IMR-90 (cell line): ENCODE data around the gene MIXL1. TPM values are rescaled to one million over a fixed set of nuclear protein-coding genes. Genes with fewer than 3 reads are reported as not detected.
A peak's percentile ranks its signal among the peaks of the same experiment; 100 is the strongest.

Experiments used
- ATAC-seq: fragments of 200-7000 bp; cut with Tn5 transposase; 2 replicates; pipeline ENCODE4 v1.9.1; 2020; ENCODE audit warnings: low read depth, mild to moderate bottlenecking, moderate library complexity
- BruUV-seq: library from RNA; stranded (reverse); fragments of 400-500 nt; replicated peaks from 2 replicates; lab custom pipeline; 2021; lab: Mats Ljungman, UMichigan
- CTCF ChIA-PET: fragments of 300-600 bp; formaldehyde crosslinking; extraction: SDS; loops from one replicate; lab custom pipeline; 2021; ENCODE audit warnings: antibody characterized with exemption; lab: Yijun Ruan, JAX
- POLR2A ChIA-PET: fragments of 300-600 bp; sonication (Branson Sonifier 250); formaldehyde crosslinking; loops from one replicate; lab custom pipeline; 2022; ENCODE audit warnings: antibody characterized with exemption; ENCODE audit not compliant: unreplicated experiment; lab: Charles Lee
- DNase-seq: peaks from one replicate; pipeline ENCODE4 v3.0.0; 2013
- H2AFZ ChIP-seq: replicated peaks from 2 replicates; pipeline ENCODE3; 2013; ENCODE audit warnings: low read length, mild to moderate bottlenecking; ENCODE audit not compliant: poor library complexity
- H2AK5ac ChIP-seq: 2 replicates; pipeline ENCODE4 v1.6.1; 2013; ENCODE audit warnings: low read depth, low read length, inconsistent platforms
- H2AK9ac ChIP-seq: replicated peaks from 2 replicates; pipeline ENCODE3; 2013; ENCODE audit warnings: mild to moderate bottlenecking, low read depth, low read length, moderate library complexity; ENCODE audit not compliant: poor library complexity
- H2BK120ac ChIP-seq: 2 replicates; pipeline ENCODE4 v1.6.1; 2013; ENCODE audit warnings: low read depth, low read length, inconsistent platforms
- H2BK15ac ChIP-seq: 3 replicates; pipeline ENCODE4 v1.6.1; 2013; ENCODE audit warnings: low read depth, low read length, inconsistent platforms
- H2BK20ac ChIP-seq: 2 replicates; pipeline ENCODE4 v1.6.1; 2013; ENCODE audit warnings: low read depth, mild to moderate bottlenecking, inconsistent platforms, low read length, moderate library complexity
- H2BK5ac ChIP-seq: 2 replicates; pipeline ENCODE4 v1.6.1; 2013; ENCODE audit warnings: mild to moderate bottlenecking, low read depth, low read length, inconsistent platforms; ENCODE audit not compliant: poor library complexity, severe bottlenecking
- H3K14ac ChIP-seq: replicated peaks from 2 replicates; pipeline ENCODE4 v1.6.1; 2013; ENCODE audit warnings: low read depth, low read length, inconsistent platforms
- H3K18ac ChIP-seq: 2 replicates; pipeline ENCODE4 v1.6.1; 2013; ENCODE audit warnings: low read depth, low read length, control low read depth
- H3K23ac ChIP-seq: 2 replicates; pipeline ENCODE4 v1.6.1; 2013; ENCODE audit warnings: low read depth, low read length, inconsistent platforms
- H3K27ac ChIP-seq: 2 replicates; pipeline ENCODE4 v1.5.1; 2013; ENCODE audit warnings: mild to moderate bottlenecking, control low read depth, low read length; ENCODE audit not compliant: insufficient read depth
- H3K27me3 ChIP-seq: 2 replicates; pipeline ENCODE4 v1.6.1; 2013; ENCODE audit warnings: low read length; ENCODE audit not compliant: control insufficient read depth, insufficient read depth
- H3K36me3 ChIP-seq: 2 replicates; pipeline ENCODE4 v1.6.1; 2013; ENCODE audit warnings: low read length, mixed read lengths; ENCODE audit not compliant: control insufficient read depth, insufficient read depth
- H3K4ac ChIP-seq: 2 replicates; pipeline ENCODE4 v1.6.1; 2013; ENCODE audit warnings: low read depth, low read length, inconsistent platforms
- H3K4me1 ChIP-seq: 2 replicates; pipeline ENCODE4 v1.6.1; 2013; ENCODE audit warnings: low read length, mixed read lengths; ENCODE audit not compliant: control insufficient read depth, insufficient read depth
- H3K4me2 ChIP-seq: 2 replicates; pipeline ENCODE4 v1.6.1; 2013; ENCODE audit warnings: low read depth, mild to moderate bottlenecking, control low read depth, low read length, moderate library complexity
- H3K4me3 ChIP-seq: 2 replicates; pipeline ENCODE4 v1.5.1; 2013; ENCODE audit warnings: low read depth, mild to moderate bottlenecking, control low read depth, low read length, moderate library complexity; ENCODE audit not compliant: insufficient read depth
- H3K56ac ChIP-seq: 2 replicates; pipeline ENCODE4 v1.6.1; 2013; ENCODE audit warnings: low read length, inconsistent platforms; ENCODE audit not compliant: insufficient read depth; ENCODE audit errors: extremely low read depth
- H3K79me1 ChIP-seq, 2 experiments: 2 replicates each; pipeline ENCODE4 v1.6.1; 2013; ENCODE audit warnings: low read length in 2 of 2, inconsistent platforms in 1 of 2, low read depth in 1 of 2
- H3K9ac ChIP-seq: 2 replicates; pipeline ENCODE4 v1.6.1; 2013; ENCODE audit warnings: low read depth, low read length, control low read depth
- H3K9me1 ChIP-seq: 2 replicates; pipeline ENCODE4 v1.6.1; 2013; ENCODE audit warnings: low read length, inconsistent platforms; ENCODE audit not compliant: insufficient read depth
- H3K9me3 ChIP-seq: 2 replicates; pipeline ENCODE4 v1.6.1; 2013; ENCODE audit warnings: low read length; ENCODE audit not compliant: control insufficient read depth, insufficient read depth
- H4K20me1 ChIP-seq: 2 replicates; pipeline ENCODE4 v1.6.1; 2013; ENCODE audit warnings: low read length, inconsistent platforms; ENCODE audit not compliant: insufficient read depth
- H4K5ac ChIP-seq: 2 replicates; pipeline ENCODE4 v1.6.1; 2013; ENCODE audit warnings: mild to moderate bottlenecking, low read depth, low read length, control low read depth
- H4K8ac ChIP-seq, 2 experiments: 2 replicates each; pipeline ENCODE4 v1.6.1; 2013; ENCODE audit warnings: low read depth in 2 of 2, low read length in 2 of 2, control low read depth in 1 of 2, inconsistent platforms in 1 of 2
- H4K91ac ChIP-seq: 2 replicates; pipeline ENCODE4 v1.6.1; 2013; ENCODE audit warnings: low read depth, low read length, inconsistent platforms; ENCODE audit not compliant: insufficient read depth
- CEBPB ChIP-seq: IDR thresholded peaks from 2 replicates; pipeline ENCODE4 v1.6.1; 2012; ENCODE audit warnings: low read depth, low read length, improper control_type of control experiment
- CHD1 ChIP-seq: IDR thresholded peaks from 2 replicates; pipeline ENCODE4 v1.6.1; 2012; ENCODE audit warnings: low read depth, low read length, improper control_type of control experiment
- FOS ChIP-seq: fragments of 150-350 bp; IDR thresholded peaks from 2 replicates; pipeline ENCODE4 v1.6.1; 2016; ENCODE audit warnings: low read depth, low read length
- MAZ ChIP-seq: IDR thresholded peaks from 2 replicates; pipeline ENCODE4 v1.6.1; 2012; ENCODE audit warnings: low read depth, mild to moderate bottlenecking, low read length, improper control_type of control experiment, moderate library complexity, borderline replicate concordance
- MXI1 ChIP-seq: IDR thresholded peaks from 2 replicates; pipeline ENCODE4 v1.6.1; 2012; ENCODE audit warnings: low read depth, mild to moderate bottlenecking, low read length, moderate library complexity, borderline replicate concordance
- POLR2A ChIP-seq: IDR thresholded peaks from 2 replicates; pipeline ENCODE4 v1.6.1; 2012; ENCODE audit warnings: mild to moderate bottlenecking, low read depth, low read length
- RCOR1 ChIP-seq: IDR thresholded peaks from 2 replicates; pipeline ENCODE4 v1.6.1; 2012; ENCODE audit warnings: mild to moderate bottlenecking, low read length, improper control_type of control experiment; ENCODE audit not compliant: insufficient replicate concordance
- SMC3 ChIP-seq: fragments of 150-350 bp; IDR thresholded peaks from 2 replicates; pipeline ENCODE4 v1.6.1; 2016; ENCODE audit warnings: low read depth, mild to moderate bottlenecking, antibody characterized with exemption, low read length, moderate library complexity
- WGBS, 2 experiments: methylation state at CpG; one replicate each; pipeline versions ENCODE4 v1.1.5 to v1.1.7; 2013; ENCODE audit warnings: missing lambda C conversion rate in 2 of 2; ENCODE audit not compliant: insufficient read length in 1 of 2; ENCODE audit errors: extremely low coverage in 2 of 2; 5-methylcytosine and 5-hydroxymethylcytosine counted together
- dilution Hi-C: fragments of 300-500 bp; cut with HindIII; formaldehyde crosslinking; loops from one replicate; pipeline ENCODE4 v1.14.3; 2018; ENCODE audit warnings: low sequenced_read_pairs; ENCODE audit not compliant: unreplicated experiment
- in situ Hi-C: fragments of 300-500 bp; cut with MboI; formaldehyde crosslinking; loops from 3 replicates; pipeline ENCODE4 v1.14.3; 2019; ENCODE audit warnings: low sequenced_read_pairs, inconsistent platforms, mixed read lengths
- intact Hi-C: fragments of 100-400 bp; cut with micrococcal nuclease; formaldehyde crosslinking; loops from 2 replicates; pipeline ENCODE4 v1.10.0; 2022
- polyA plus RNA-seq, 3 experiments: library from polyadenylated mRNA; depleted of rRNA; stranded (reverse); fragments of >200 nt; gene quantifications; 2 replicates each; pipeline ENCODE4 v1.2.3, GENCODE V29; 2012; ENCODE audit warnings: low replicate concordance in 1 of 3
- total RNA-seq: library from RNA; depleted of rRNA; stranded (reverse); fragments of >200 nt; gene quantifications from 2 replicates; pipeline ENCODE4 v1.2.3, GENCODE V29; 2012
- TF ChIP-seq, protein P1 (sequence below): fragments of 150-350 bp; IDR thresholded peaks from 2 replicates; pipeline ENCODE4 v1.6.1; 2016; ENCODE audit warnings: low read depth, mild to moderate bottlenecking, low read length, moderate library complexity, borderline replicate concordance
- TF ChIP-seq, protein P2 (sequence below): fragments of 150-350 bp; IDR thresholded peaks from 2 replicates; pipeline ENCODE4 v1.6.1; 2017; ENCODE audit warnings: mild to moderate bottlenecking, antibody characterized with exemption, low read length, low read depth
- TF ChIP-seq, protein P3 (sequence below): conservative IDR thresholded peaks from 2 replicates; pipeline ENCODE4 v1.5.1; 2012; ENCODE audit warnings: mild to moderate bottlenecking, low read depth, low read length, improper control_type of control experiment

MIXL1 gene
- total and polyA plus RNA-seq, 2 of the 4 experiments (the other 2 are of a cell fraction), result not detected

- H3K56ac ChIP-seq, result no peak overlapping the region
- H3K4ac ChIP-seq, result no peak overlapping the region
- H3K36me3 ChIP-seq, result no peaks in the 10 kb centered on the region
- no peak overlapping the region for H2AK5ac ChIP-seq
- H3K9me3 ChIP-seq, result no peaks in the 10 kb centered on the region
- TF ChIP-seq RCOR1 (no peak), MAZ (no peak), POLR2A (no peak), CEBPB (no peak), MXI1 (no peak), SMC3 (no peak), FOS (no peak), CHD1 (no peak)
- TF ChIP-seq, protein P1, sequence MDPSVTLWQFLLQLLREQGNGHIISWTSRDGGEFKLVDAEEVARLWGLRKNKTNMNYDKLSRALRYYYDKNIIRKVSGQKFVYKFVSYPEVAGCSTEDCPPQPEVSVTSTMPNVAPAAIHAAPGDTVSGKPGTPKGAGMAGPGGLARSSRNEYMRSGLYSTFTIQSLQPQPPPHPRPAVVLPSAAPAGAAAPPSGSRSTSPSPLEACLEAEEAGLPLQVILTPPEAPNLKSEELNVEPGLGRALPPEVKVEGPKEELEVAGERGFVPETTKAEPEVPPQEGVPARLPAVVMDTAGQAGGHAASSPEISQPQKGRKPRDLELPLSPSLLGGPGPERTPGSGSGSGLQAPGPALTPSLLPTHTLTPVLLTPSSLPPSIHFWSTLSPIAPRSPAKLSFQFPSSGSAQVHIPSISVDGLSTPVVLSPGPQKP, result no peak
- TF ChIP-seq, protein P2, sequence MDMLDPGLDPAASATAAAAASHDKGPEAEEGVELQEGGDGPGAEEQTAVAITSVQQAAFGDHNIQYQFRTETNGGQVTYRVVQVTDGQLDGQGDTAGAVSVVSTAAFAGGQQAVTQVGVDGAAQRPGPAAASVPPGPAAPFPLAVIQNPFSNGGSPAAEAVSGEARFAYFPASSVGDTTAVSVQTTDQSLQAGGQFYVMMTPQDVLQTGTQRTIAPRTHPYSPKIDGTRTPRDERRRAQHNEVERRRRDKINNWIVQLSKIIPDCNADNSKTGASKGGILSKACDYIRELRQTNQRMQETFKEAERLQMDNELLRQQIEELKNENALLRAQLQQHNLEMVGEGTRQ, result no peak
- TF ChIP-seq, protein P3, sequence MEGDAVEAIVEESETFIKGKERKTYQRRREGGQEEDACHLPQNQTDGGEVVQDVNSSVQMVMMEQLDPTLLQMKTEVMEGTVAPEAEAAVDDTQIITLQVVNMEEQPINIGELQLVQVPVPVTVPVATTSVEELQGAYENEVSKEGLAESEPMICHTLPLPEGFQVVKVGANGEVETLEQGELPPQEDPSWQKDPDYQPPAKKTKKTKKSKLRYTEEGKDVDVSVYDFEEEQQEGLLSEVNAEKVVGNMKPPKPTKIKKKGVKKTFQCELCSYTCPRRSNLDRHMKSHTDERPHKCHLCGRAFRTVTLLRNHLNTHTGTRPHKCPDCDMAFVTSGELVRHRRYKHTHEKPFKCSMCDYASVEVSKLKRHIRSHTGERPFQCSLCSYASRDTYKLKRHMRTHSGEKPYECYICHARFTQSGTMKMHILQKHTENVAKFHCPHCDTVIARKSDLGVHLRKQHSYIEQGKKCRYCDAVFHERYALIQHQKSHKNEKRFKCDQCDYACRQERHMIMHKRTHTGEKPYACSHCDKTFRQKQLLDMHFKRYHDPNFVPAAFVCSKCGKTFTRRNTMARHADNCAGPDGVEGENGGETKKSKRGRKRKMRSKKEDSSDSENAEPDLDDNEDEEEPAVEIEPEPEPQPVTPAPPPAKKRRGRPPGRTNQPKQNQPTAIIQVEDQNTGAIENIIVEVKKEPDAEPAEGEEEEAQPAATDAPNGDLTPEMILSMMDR, result no peak
- no peak for DNase-seq
- ChIA-PET POLR2A (no interaction called here), CTCF (no interaction called here)
- no peak overlapping the region for H2AK9ac ChIP-seq
- H2BK5ac ChIP-seq, result no peak overlapping the region
- no peak overlapping the region for H2BK20ac ChIP-seq
- in situ Hi-C loops (no loop called here), intact Hi-C loops (no loop called here), dilution Hi-C loops (no loop called here)
- 3% methylated on average over 28 of the region's 55 CpGs; no CpG with 5 or more reads in 1 of the 2 experiments for WGBS, 2 experiments
- no peak overlapping the region for H2BK15ac ChIP-seq
- H4K91ac ChIP-seq, result no peak overlapping the region
- peaks cover 19% of the 10 kb centered on the region for H3K27me3 ChIP-seq
- peak overlapping the region; percentile 56; the same call in 1 of the 2 replicates for H3K9ac ChIP-seq
- H3K79me1 ChIP-seq, result no peaks in the 10 kb centered on the region
- no peak overlapping the region for H3K23ac ChIP-seq
- H4K8ac ChIP-seq, result no peak overlapping the region
- H3K27ac ChIP-seq, result no peak overlapping the region
- H3K18ac ChIP-seq, result no peak overlapping the region
- peak overlapping the region; percentile 92 for H2AFZ ChIP-seq
- 0 out of 2 replicates have a peak, but pooled peaks cover 1% of the 10 kb centered on the region for H3K4me1 ChIP-seq
- no TSS peak for BruUV-seq
- no peak overlapping the region for H4K5ac ChIP-seq
- ATAC-seq, result peak; percentile 67
- H3K4me2 ChIP-seq, result peak overlapping the region; percentile 92
- H3K9me1 ChIP-seq, result no peaks in the 10 kb centered on the region
- H2BK120ac ChIP-seq, result no peak overlapping the region
- H3K14ac ChIP-seq, result no peak overlapping the region
- peak overlapping the region; percentile 37 for H3K4me3 ChIP-seq
- H4K20me1 ChIP-seq, result no peaks in the 10 kb centered on the region
Measured at GRCh38 chr1:226223786-226224244, 351 bp downstream of the MIXL1 start.
